Gastrocnemius medialis (tissue), 4 donors: ENCODE measurements around the gene UBALD2.

Experiments used
- POLR2A ChIP-seq, 2 donors: fragments of 450-650 bp; IDR thresholded peaks; one replicate each; pipeline ENCODE4 v1.6.1; 2017; ENCODE audit warnings: antibody characterized with exemption in 2 of 2, mild to moderate bottlenecking in 2 of 2, moderate library complexity in 2 of 2
- TF ChIP-seq, protein P1 (sequence below), 5 experiments: fragments of 450-650 bp in 3 of 5; fragments of 200-600 bp in 2 of 5; sonication (generic) in 2 of 5; IDR thresholded peaks in 4 of 5; conservative IDR thresholded peaks in 1 of 5; 1 replicate in 4 of 5; 2 replicates in 1 of 5; pipeline ENCODE4 v1.5.1; 2016 to 2019; ENCODE audit warnings: antibody characterized with exemption in 5 of 5, mild to moderate bottlenecking in 3 of 5, moderate library complexity in 3 of 5

DNA sequence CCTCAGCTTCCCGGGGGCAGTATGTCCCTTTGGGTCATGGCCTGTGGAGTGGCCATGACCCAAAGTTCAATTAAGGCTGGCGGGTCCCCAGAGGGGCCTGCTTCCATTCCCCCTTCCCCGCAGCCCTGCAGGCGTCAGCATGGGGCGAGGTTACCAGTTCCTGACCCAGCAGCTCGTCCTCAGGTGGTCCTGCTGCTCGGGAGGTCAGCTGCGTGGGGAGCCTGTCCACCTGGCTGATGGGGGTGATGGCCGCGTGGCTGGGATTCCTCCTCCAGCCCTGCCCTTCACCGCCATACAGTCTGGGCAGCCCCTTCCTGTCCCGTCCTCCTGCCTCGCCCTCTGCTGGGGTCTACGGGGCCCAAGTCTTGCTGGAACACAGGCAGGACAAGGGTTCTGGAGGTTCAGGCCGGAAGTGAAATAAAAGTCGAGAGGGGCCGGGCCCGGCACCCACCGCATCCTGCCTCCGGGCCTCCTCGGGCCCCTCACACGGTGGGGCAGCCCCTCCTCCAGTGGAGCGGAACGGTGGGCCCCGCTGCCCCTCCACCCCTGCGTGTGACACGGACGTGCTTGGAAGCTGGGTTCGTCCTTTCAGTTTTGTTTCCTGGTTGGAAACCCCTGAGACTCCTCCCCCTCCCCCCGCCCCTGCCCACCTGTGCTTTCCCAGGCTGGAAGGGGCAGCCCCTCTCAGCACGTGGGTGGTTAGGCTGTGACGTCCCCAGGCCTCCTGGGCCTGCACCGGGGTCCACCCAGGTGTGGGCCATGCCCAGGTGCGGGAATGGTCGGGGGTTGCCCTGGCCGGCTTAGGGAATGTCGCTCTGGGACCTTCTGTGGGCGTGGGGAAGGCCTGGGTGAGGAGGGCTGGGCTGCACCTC is 6.8 kb downstream of the UBALD2 start:
- TF ChIP-seq, protein P1, sequence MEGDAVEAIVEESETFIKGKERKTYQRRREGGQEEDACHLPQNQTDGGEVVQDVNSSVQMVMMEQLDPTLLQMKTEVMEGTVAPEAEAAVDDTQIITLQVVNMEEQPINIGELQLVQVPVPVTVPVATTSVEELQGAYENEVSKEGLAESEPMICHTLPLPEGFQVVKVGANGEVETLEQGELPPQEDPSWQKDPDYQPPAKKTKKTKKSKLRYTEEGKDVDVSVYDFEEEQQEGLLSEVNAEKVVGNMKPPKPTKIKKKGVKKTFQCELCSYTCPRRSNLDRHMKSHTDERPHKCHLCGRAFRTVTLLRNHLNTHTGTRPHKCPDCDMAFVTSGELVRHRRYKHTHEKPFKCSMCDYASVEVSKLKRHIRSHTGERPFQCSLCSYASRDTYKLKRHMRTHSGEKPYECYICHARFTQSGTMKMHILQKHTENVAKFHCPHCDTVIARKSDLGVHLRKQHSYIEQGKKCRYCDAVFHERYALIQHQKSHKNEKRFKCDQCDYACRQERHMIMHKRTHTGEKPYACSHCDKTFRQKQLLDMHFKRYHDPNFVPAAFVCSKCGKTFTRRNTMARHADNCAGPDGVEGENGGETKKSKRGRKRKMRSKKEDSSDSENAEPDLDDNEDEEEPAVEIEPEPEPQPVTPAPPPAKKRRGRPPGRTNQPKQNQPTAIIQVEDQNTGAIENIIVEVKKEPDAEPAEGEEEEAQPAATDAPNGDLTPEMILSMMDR (IDR thresholded peaks at IDR 0.05 in 4 of 5, conservative IDR thresholded peaks at IDR 0.05 in 1 of 5) = no peak
- TF ChIP-seq POLR2A (IDR thresholded peaks at IDR 0.05) = no peak
